ENCODE data around the gene FUT7. TPM values are rescaled to one million over a fixed set of nuclear protein-coding genes. Genes with fewer than 3 reads are reported as not detected.

Gene FUT7
- total RNA-seq, 1 donor from 2014 or later = 0.22 TPM

Other genes starting within 250 kb of the FUT7 start
- gene TMEM141, start 240.7 kb downstream of the FUT7 start, total RNA-seq = 62.5 TPM
- gene CCDC183, start 235.8 kb downstream of the FUT7 start, total RNA-seq = 1.6 TPM
- 66.4 TPM for gene RABL6, start 224.1 kb downstream of the FUT7 start, total RNA-seq
- gene AJM1, start 189.6 kb downstream of the FUT7 start, total RNA-seq = 8.6 TPM
- gene PHPT1, start 182.7 kb downstream of the FUT7 start, total RNA-seq = 296 TPM
- 11.0 TPM for gene MAMDC4, start 179.7 kb downstream of the FUT7 start, total RNA-seq
- gene EDF1, start 165.8 kb downstream of the FUT7 start, total RNA-seq = 293 TPM
- 10.2 TPM for gene TRAF2, start 145.6 kb downstream of the FUT7 start, total RNA-seq
- gene FBXW5, start 87.3 kb downstream of the FUT7 start, total RNA-seq = 162 TPM
- gene C8G, start 86.8 kb downstream of the FUT7 start, total RNA-seq = 3.4 TPM
- gene LCN12, start 79.8 kb downstream of the FUT7 start, total RNA-seq = 20.7 TPM
- 1,323 TPM for gene PTGDS, start 54.6 kb downstream of the FUT7 start, total RNA-seq
- gene LCNL1, start 49.1 kb downstream of the FUT7 start, total RNA-seq = 5.9 TPM
- 26.0 TPM for gene PAXX, start 39.7 kb downstream of the FUT7 start, total RNA-seq
- gene CLIC3, start 35.5 kb downstream of the FUT7 start, total RNA-seq = 12.9 TPM
- gene ABCA2, start 3.9 kb downstream of the FUT7 start, total RNA-seq = 41.5 TPM
- gene NPDC1, start 14.1 kb upstream of the FUT7 start, total RNA-seq = 96.4 TPM
- 0.92 TPM for gene ENTPD2, start 22.0 kb upstream of the FUT7 start, total RNA-seq
- gene SAPCD2, start 38.5 kb upstream of the FUT7 start, total RNA-seq = 0.11 TPM
- gene UAP1L1, start 45.4 kb upstream of the FUT7 start, total RNA-seq = 6.5 TPM
- gene MAN1B1, start 54.9 kb upstream of the FUT7 start, total RNA-seq = 27.2 TPM
- 150 TPM for gene DPP7, start 82.6 kb upstream of the FUT7 start, total RNA-seq
- gene GRIN1, start 107.1 kb upstream of the FUT7 start, total RNA-seq = not detected
- gene LRRC26, start 138.0 kb upstream of the FUT7 start, total RNA-seq = not detected
- gene TMEM210, start 140.0 kb upstream of the FUT7 start, total RNA-seq = not detected
- gene ANAPC2, start 156.5 kb upstream of the FUT7 start, total RNA-seq = 32.5 TPM
- 59.5 TPM for gene SSNA1, start 156.6 kb upstream of the FUT7 start, total RNA-seq
- gene TPRN, start 168.7 kb upstream of the FUT7 start, total RNA-seq = 13.5 TPM
- 40.6 TPM for gene TMEM203, start 173.6 kb upstream of the FUT7 start, total RNA-seq
- gene NDOR1, start 173.6 kb upstream of the FUT7 start, total RNA-seq = 8.0 TPM
- 22.2 TPM for gene RNF208, start 190.2 kb upstream of the FUT7 start, total RNA-seq
- gene CYSRT1, start 193.1 kb upstream of the FUT7 start, total RNA-seq = not detected
- gene RNF224, start 195.4 kb upstream of the FUT7 start, total RNA-seq = not detected
- not detected for gene SLC34A3, start 198.8 kb upstream of the FUT7 start, total RNA-seq
- gene TUBB4B, start 209.2 kb upstream of the FUT7 start, total RNA-seq = 304 TPM
- not detected for gene STPG3, start 219.2 kb upstream of the FUT7 start, total RNA-seq
- gene NELFB, start 223.2 kb upstream of the FUT7 start, total RNA-seq = 37.2 TPM
- 13.9 TPM for gene TOR4A, start 245.6 kb upstream of the FUT7 start, total RNA-seq